ENCODE measurements around the gene TMEM234.

DNA sequence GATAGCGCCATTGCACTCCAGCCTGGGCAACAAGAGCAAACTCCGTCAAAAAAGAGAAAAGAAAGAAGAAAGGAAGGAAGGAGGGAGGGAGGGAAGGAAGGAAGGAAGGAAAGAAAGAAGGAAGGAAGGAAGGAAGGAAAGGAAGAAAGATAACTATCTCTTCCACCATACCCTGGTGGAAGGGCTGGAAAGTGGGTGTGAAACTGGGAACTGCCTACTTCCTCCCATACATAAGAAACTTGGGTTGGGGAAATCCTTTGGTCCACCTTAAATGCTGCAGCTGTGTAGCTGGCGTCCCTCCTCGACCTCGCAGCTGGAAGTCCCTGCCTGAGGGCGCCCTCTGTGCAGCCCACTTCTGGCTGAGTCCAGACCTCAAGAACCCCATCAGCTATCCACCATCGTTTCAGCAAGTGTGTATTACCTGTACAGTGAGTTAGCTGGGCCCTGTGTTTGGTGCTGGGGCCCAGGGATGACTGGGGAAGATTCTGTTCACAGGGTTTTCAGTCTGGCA lies 20.2 kb upstream of the TMEM234 start:
- TF ChIP-seq POLR2AphosphoS5 (IDR thresholded peaks at IDR 0.05) (peak in 1 of 3 donors; percentile 13), POLR2A (IDR thresholded peaks at IDR 0.05) (no peak)
